Mononuclear cell (primary cell): ENCODE results near the gene L3MBTL4. TPM values are rescaled to one million over a fixed set of nuclear protein-coding genes. Genes with fewer than 3 reads are reported as not detected.
"Not testable (repeated sequence)": the region's sequence is repeated elsewhere in the genome, so short reads cannot be mapped to it uniquely, and the experiment has no call there.

Source experiments
- H3K27me3 ChIP-seq: 2 replicates; pipeline ENCODE4 v1.6.0; 2011; ENCODE audit warnings: low read length, control low read depth; ENCODE audit not compliant: insufficient read depth
- H3K4me1 ChIP-seq: 2 replicates; pipeline ENCODE4 v1.5.1; 2011; ENCODE audit warnings: mild to moderate bottlenecking, low read length, control low read depth; ENCODE audit not compliant: insufficient read depth
- H3K4me3 ChIP-seq: 2 replicates; pipeline ENCODE4 v1.5.1; 2011; ENCODE audit warnings: mild to moderate bottlenecking, low read length, moderate library complexity
- H3K9me3 ChIP-seq: 2 replicates; pipeline ENCODE4 v1.5.1; 2011; ENCODE audit warnings: low read depth, mild to moderate bottlenecking, control low read depth, low read length
- total RNA-seq: library from RNA; depleted of rRNA; stranded (reverse); fragments of >200 nt; gene quantifications from one replicate; pipeline ENCODE4 v1.2.3, GENCODE V29; 2012

L3MBTL4 gene
- total RNA-seq, 1 donor = 3.0 TPM

GRCh38 chr18:6139007-6139406 lies 275.7 kb downstream of the L3MBTL4 start:
- no peaks in the 10 kb centered on the region for H3K4me1 ChIP-seq
- H3K4me3 ChIP-seq = no peak overlapping the region
- no peaks in the 10 kb centered on the region for H3K9me3 ChIP-seq
- H3K27me3 ChIP-seq = no peaks in the 10 kb centered on the region

DNA sequence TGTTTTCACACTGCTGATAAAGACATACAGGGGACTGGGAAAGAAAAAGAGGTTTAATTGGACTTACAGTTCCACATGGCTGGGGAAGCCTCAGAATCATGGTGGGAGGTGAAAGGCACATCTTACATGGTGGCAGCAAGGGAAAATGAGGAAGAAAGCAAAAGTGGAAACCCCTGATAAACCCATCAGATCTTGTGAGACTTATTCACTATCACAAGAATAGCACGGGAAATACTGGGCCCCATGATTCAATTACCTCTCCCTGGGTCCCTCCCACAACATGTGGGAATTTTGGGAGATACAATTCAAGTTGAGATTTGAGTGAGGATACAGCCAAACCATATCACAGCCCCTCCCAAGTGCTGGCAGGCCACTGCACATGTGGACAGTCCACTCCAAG lies 278.8 kb downstream of the L3MBTL4 start:
- H3K9me3 ChIP-seq, H3K27me3 ChIP-seq, H3K4me3 ChIP-seq, H3K4me1 ChIP-seq: not testable (repeated sequence)

DNA sequence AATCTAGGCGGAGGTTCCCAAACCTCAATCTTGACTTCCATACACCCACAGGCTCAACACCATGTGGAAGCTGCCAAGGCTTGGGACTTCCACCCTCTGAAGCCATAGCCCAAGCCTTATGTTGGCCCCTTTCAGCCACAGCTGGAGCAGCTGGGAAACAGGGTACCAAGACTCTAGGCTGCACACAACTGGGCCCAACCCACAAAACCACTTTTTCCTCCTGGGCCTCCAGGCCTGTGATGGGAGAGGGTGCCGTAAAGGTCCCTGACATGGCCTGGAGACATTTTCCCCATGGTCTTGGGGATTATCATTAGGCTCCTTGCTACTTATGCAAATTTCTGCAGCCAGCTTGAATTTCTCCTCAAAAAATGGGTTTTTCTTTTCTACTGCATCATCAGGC lies 279.7 kb downstream of the L3MBTL4 start:
- H3K4me3 ChIP-seq, H3K4me1 ChIP-seq, H3K9me3 ChIP-seq, H3K27me3 ChIP-seq: not testable (repeated sequence)

GRCh38 chr18:6132751-6133368 lies 281.9 kb downstream of the L3MBTL4 start:
- Histone ChIP-seq H3K4me3 (no peak overlapping the region), H3K9me3 (no peaks in the 10 kb centered on the region), H3K27me3 (no peaks in the 10 kb centered on the region), H3K4me1 (no peaks in the 10 kb centered on the region)

GRCh38 chr18:6120820-6121279 lies 293.9 kb downstream of the L3MBTL4 start:
- Histone ChIP-seq H3K27me3 (no peaks in the 10 kb centered on the region), H3K4me3 (no peak overlapping the region), H3K4me1 (no peaks in the 10 kb centered on the region), H3K9me3 (no peaks in the 10 kb centered on the region)

- no peak overlapping the region for H3K4me3 ChIP-seq
- no peaks in the 10 kb centered on the region for H3K9me3 ChIP-seq
- no peaks in the 10 kb centered on the region for H3K27me3 ChIP-seq
- H3K4me1 ChIP-seq = no peaks in the 10 kb centered on the region
These were observed 294.9 kb downstream of the L3MBTL4 start for GRCh38 chr18:6119761-6120160.

GRCh38 chr18:6118080-6118479 lies 296.6 kb downstream of the L3MBTL4 start:
- Histone ChIP-seq H3K27me3 (no peaks in the 10 kb centered on the region), H3K4me3 (no peak overlapping the region), H3K4me1 (no peaks in the 10 kb centered on the region), H3K9me3 (no peaks in the 10 kb centered on the region)

DNA sequence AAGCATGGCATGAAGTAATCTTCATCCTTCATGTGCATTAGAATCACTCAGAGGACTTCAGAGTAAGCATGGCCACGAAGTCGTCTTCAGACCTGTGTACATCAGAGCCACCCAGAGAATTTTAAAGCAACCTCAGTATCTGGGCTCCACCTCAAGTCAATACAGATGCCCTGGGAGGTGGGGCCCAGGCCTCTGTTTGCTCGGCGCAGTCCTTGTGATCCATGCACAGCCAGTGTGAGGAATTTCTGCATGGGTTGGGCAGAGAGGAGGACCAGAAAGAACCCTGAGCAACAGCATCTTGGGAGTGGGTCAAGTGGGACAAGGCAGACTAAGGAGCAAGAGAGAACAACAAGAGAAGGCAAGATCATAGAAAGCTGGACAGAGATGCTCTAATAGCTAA lies 299.0 kb downstream of the L3MBTL4 start:
- Histone ChIP-seq H3K4me1 (no peaks in the 10 kb centered on the region), H3K4me3 (no peak overlapping the region), H3K27me3 (no peaks in the 10 kb centered on the region), H3K9me3 (no peaks in the 10 kb centered on the region)

DNA sequence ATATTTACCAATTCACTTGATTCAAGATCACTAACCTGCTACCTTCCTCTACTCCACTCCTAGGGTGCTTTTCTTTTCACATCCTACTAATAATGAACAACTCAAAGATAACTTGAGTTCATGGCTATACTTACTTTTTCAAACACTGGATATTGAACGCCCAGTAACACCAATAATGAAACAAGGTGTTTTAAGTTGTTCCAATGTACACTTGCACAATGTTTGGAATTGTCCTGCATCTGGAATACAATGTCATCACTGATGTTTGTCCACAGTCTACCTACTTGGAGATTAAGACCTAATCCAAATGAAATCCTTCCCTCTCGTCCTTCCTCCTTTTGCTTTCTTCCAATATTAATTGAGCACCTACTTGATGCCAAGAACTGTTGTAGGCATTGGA lies 301.1 kb downstream of the L3MBTL4 start:
- Histone ChIP-seq H3K27me3 (no peaks in the 10 kb centered on the region), H3K9me3 (no peaks in the 10 kb centered on the region), H3K4me3 (no peak overlapping the region), H3K4me1 (no peaks in the 10 kb centered on the region)

GRCh38 chr18:6111726-6112125 lies 303.0 kb downstream of the L3MBTL4 start:
- Histone ChIP-seq H3K4me3 (no peak overlapping the region), H3K9me3 (no peaks in the 10 kb centered on the region), H3K4me1 (no peaks in the 10 kb centered on the region), H3K27me3 (no peaks in the 10 kb centered on the region)

DNA sequence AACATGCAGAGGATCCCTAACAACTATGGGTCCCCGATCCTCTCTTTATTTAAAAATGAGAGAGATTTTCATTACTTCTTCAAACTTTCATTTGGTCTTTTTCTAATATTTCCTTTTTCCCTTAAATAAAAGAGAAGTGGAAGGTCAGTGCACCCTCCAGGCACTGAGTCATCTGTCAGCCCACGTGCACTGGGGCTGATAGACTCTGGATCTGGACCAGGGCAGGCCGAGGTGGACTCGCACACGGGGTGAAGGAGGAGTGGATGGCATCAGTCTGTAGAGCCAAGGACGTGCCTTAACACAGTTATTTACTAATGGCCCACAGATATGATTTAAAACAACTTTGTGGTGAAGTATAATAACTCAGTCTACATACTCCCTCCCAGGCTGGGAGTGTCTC lies 305.0 kb downstream of the L3MBTL4 start:
- H3K4me1 ChIP-seq = no peaks in the 10 kb centered on the region
- H3K4me3 ChIP-seq = no peak overlapping the region
- no peaks in the 10 kb centered on the region for H3K27me3 ChIP-seq
- H3K9me3 ChIP-seq = no peaks in the 10 kb centered on the region

- Histone ChIP-seq H3K9me3 (no peaks in the 10 kb centered on the region), H3K27me3 (no peaks in the 10 kb centered on the region), H3K4me3 (no peak overlapping the region), H3K4me1 (no peaks in the 10 kb centered on the region)
These were observed 306.9 kb downstream of the L3MBTL4 start for GRCh38 chr18:6107794-6108193.

DNA sequence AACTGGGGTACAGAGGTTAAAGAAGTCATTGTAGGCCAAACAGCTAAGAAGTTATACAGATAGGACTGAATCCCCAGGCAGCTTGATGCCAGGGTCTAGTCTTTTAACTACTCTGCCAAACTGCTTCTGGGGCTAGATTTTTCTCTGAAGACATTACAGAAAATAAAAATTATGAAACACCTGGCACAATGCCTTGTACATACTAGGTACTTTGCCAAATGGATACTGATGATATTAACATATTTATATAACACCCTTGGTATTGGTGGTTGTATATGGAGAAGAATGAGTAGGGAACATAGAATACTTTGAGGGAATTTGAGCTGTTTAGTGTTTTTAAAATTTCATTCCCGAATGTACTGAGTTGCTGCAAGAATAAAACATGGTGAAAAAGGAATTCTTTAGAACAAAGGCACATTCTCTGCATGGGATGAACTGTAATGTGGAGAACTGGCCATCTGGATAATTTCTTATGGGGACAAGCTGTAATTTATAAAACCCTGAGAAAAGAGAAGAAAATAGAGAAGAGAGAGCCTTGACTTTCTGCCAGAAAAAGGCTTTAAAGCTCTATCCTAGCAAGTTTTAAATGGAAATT lies 308.5 kb downstream of the L3MBTL4 start:
- H3K4me1 ChIP-seq = no peaks in the 10 kb centered on the region
- H3K4me3 ChIP-seq = no peak overlapping the region
- H3K9me3 ChIP-seq = no peaks in the 10 kb centered on the region
- no peaks in the 10 kb centered on the region for H3K27me3 ChIP-seq

- Histone ChIP-seq H3K4me1 (no peaks in the 10 kb centered on the region), H3K27me3 (no peaks in the 10 kb centered on the region), H3K9me3 (no peaks in the 10 kb centered on the region), H3K4me3 (no peak overlapping the region)
These were observed 311.0 kb downstream of the L3MBTL4 start for GRCh38 chr18:6103741-6104140.

GRCh38 chr18:6096730-6097129 lies 318.0 kb downstream of the L3MBTL4 start:
- H3K4me3 ChIP-seq = no peak overlapping the region
- H3K4me1 ChIP-seq = no peaks in the 10 kb centered on the region
- H3K27me3 ChIP-seq = no peaks in the 10 kb centered on the region
- no peaks in the 10 kb centered on the region for H3K9me3 ChIP-seq

DNA sequence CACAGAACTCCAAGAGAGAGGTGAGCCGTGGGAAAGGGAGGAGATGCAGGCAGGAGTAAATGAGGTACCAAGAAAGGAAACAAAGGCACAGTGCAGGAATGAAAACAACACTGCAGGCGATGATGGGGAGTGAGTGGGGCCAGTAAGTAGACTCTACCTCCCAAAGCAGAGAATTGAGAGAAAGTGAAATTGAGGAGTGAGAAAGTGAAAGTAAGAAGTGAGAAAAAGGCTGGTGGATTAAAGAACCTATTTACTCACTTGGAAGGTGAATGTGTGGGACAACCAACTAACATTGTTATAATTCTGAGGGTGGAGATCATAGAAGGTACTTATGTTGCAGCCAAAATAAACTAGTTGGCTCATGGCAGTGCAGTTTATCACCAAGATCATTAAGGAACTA lies 326.3 kb downstream of the L3MBTL4 start:
- H3K9me3 ChIP-seq = no peaks in the 10 kb centered on the region
- no peak overlapping the region for H3K4me3 ChIP-seq
- H3K27me3 ChIP-seq = no peaks in the 10 kb centered on the region
- no peaks in the 10 kb centered on the region for H3K4me1 ChIP-seq
